GM21515 (cell line): Measurements from ENCODE around the gene MANSC4.

Source experiments
- ATAC-seq: cut with Tn5 transposase; IDR thresholded peaks from one replicate; pipeline ENCODE4 v1.9.1; 2021; ENCODE audit not compliant: unreplicated experiment

MANSC4 gene

GRCh38 chr12:27779920-27780611 lies at the start of gene MANSC4, which contains the start of gene KLHL42:
TSS of gene MANSC4 (minus strand) at chr12:27780236. CDS start at chr12:27771276, 8,960 bp downstream.
TSS of gene KLHL42 (plus strand) at chr12:27780233. CDS start at chr12:27780331, 98 bp downstream.
- ATAC-seq = peak; percentile 79

GRCh38 chr12:27828196-27828595 lies 48.2 kb upstream of the MANSC4 start:
- no peak for ATAC-seq

- ATAC-seq = no peak
These were observed 46.0 kb upstream of the MANSC4 start for GRCh38 chr12:27826076-27826475.

GRCh38 chr12:27824126-27824842 lies 44.2 kb upstream of the MANSC4 start:
- ATAC-seq = peak; percentile 69

- ATAC-seq = no peak
These were observed 43.0 kb upstream of the MANSC4 start for GRCh38 chr12:27823038-27823437.

- ATAC-seq = peak; percentile 74
These were observed 42.2 kb upstream of the MANSC4 start for GRCh38 chr12:27822076-27822712.

- no peak for ATAC-seq
These were observed 41.4 kb upstream of the MANSC4 start for GRCh38 chr12:27821259-27821973.

- ATAC-seq = no peak
These were observed 40.5 kb upstream of the MANSC4 start for GRCh38 chr12:27820564-27820963.

GRCh38 chr12:27818401-27818918 lies 38.4 kb upstream of the MANSC4 start:
- no peak for ATAC-seq

GRCh38 chr12:27817766-27818165 lies 37.7 kb upstream of the MANSC4 start:
- ATAC-seq = no peak

- ATAC-seq = no peak
These were observed 35.0 kb upstream of the MANSC4 start for GRCh38 chr12:27814851-27815591.

- no peak for ATAC-seq
These were observed 34.4 kb upstream of the MANSC4 start for GRCh38 chr12:27814411-27814810.

GRCh38 chr12:27812502-27812901 lies 32.5 kb upstream of the MANSC4 start:
- ATAC-seq = no peak

GRCh38 chr12:27810756-27811155 lies 30.7 kb upstream of the MANSC4 start:
- no peak for ATAC-seq

GRCh38 chr12:27808841-27809240 lies 28.8 kb upstream of the MANSC4 start:
- no peak for ATAC-seq

GRCh38 chr12:27807063-27807703 lies 27.1 kb upstream of the MANSC4 start:
- no peak for ATAC-seq

GRCh38 chr12:27806259-27806658 lies 26.2 kb upstream of the MANSC4 start:
- no peak for ATAC-seq

GRCh38 chr12:27805238-27805637 lies 25.2 kb upstream of the MANSC4 start:
- ATAC-seq = no peak

GRCh38 chr12:27802936-27803335 lies 22.9 kb upstream of the MANSC4 start:
- ATAC-seq = no peak

GRCh38 chr12:27802511-27802910 lies 22.5 kb upstream of the MANSC4 start:
- ATAC-seq = no peak
